Stimulated activated CD4-positive, alpha-beta T cell treated with anti-CD3 and anti-CD28 coated beads, Interleukin-1b, Interleukin-23, amount 100 ng/mL, for 4 hours (primary cell): ENCODE results near the gene AP1AR.

Experiments used
- DNase-seq, 2 donors: peaks; one replicate each; pipeline ENCODE4 v3.0.0-alpha.2; 2020; ENCODE audit warnings: low read depth in 2 of 2

The AP1AR gene

GRCh38 chr4:112312610-112313239, 81.1 kb downstream of the AP1AR start:
- no peak for DNase-seq

GRCh38 chr4:112315446-112315845, 83.9 kb downstream of the AP1AR start:
- no peak for DNase-seq

- no peak for DNase-seq
Measured at GRCh38 chr4:112316360-112316759, 84.8 kb downstream of the AP1AR start.

- DNase-seq = no peak
Measured at GRCh38 chr4:112318239-112319142, 86.9 kb downstream of the AP1AR start.
